Common myeloid progenitor, CD34-positive (primary cell): ENCODE results near the gene ZNF385B.

Experiments used
- CTCF ChIA-PET: fragments of 350-600 bp; sonication (Branson Sonifier 250); formaldehyde crosslinking; loops from one replicate; lab custom pipeline; 2021; ENCODE audit warnings: antibody characterized with exemption; lab: Charles Lee
- POLR2A ChIA-PET: fragments of 350-600 bp; sonication (Branson Sonifier 250); formaldehyde crosslinking; loops from one replicate; lab custom pipeline; 2021; ENCODE audit warnings: antibody characterized with exemption; lab: Charles Lee
- DNase-seq, 3 donors: peaks; one replicate each; pipeline versions ENCODE4 v3.0.0 to v3.0.0-alpha.2; 2013
- H3K27ac ChIP-seq, 2 experiments: 1 replicate in 1 of 2; 2 replicates in 1 of 2; pipeline ENCODE4 v1.7.0; 2013; ENCODE audit warnings: inconsistent platforms in 2 of 2, low read length in 2 of 2, mild to moderate bottlenecking in 2 of 2, low read depth in 1 of 2, moderate library complexity in 1 of 2; ENCODE audit not compliant: severe bottlenecking in 2 of 2, insufficient read depth in 1 of 2, poor library complexity in 1 of 2
- H3K27me3 ChIP-seq, 5 experiments: replicated peaks in 2 of 5; 1 replicate in 3 of 5; 2 replicates in 2 of 5; pipeline versions ENCODE4 v1.6.1 to v1.7.0; 2013; ENCODE audit warnings: low read length in 4 of 5, mild to moderate bottlenecking in 2 of 5, moderate library complexity in 2 of 5, inconsistent platforms in 1 of 5; ENCODE audit not compliant: insufficient read depth in 5 of 5, control insufficient read depth in 4 of 5
- H3K36me3 ChIP-seq, 4 experiments: 1 replicate in 2 of 4; 2 replicates in 2 of 4; pipeline versions ENCODE4 v1.6.1 to v1.7.0; 2013; ENCODE audit warnings: low read length in 3 of 4, control low read depth in 1 of 4, mild to moderate bottlenecking in 1 of 4; ENCODE audit not compliant: control insufficient read depth in 4 of 4, insufficient read depth in 4 of 4
- H3K4me1 ChIP-seq, 4 experiments: 1 replicate in 3 of 4; 2 replicates in 1 of 4; pipeline versions ENCODE4 v1.6.1 to v1.7.1; 2013; ENCODE audit warnings: low read length in 3 of 4, mild to moderate bottlenecking in 3 of 4, control low read depth in 1 of 4, inconsistent platforms in 1 of 4, moderate library complexity in 1 of 4; ENCODE audit not compliant: control insufficient read depth in 4 of 4, insufficient read depth in 4 of 4; ENCODE audit errors: control extremely low read depth in 1 of 4
- H3K4me3 ChIP-seq, 7 experiments: 1 replicate in 4 of 7; 2 replicates in 3 of 7; pipeline versions ENCODE4 v1.5.1 to v1.7.0; 2013; ENCODE audit warnings: mild to moderate bottlenecking in 7 of 7, low read length in 6 of 7, moderate library complexity in 6 of 7, inconsistent platforms in 2 of 7, low read depth in 2 of 7, control low read depth in 1 of 7; ENCODE audit not compliant: insufficient read depth in 4 of 7, control insufficient read depth in 1 of 7; ENCODE audit errors: extremely low read depth in 1 of 7
- H3K9me3 ChIP-seq, 5 experiments: 1 replicate in 4 of 5; 2 replicates in 1 of 5; pipeline versions ENCODE4 v1.6.1 to v1.7.1; 2013; ENCODE audit warnings: low read length in 4 of 5, mild to moderate bottlenecking in 2 of 5, inconsistent platforms in 1 of 5, low read depth in 1 of 5, moderate library complexity in 1 of 5; ENCODE audit not compliant: control insufficient read depth in 4 of 5, insufficient read depth in 2 of 5; ENCODE audit errors: control extremely low read depth in 1 of 5
- WGBS: methylation state at CpG from one replicate; pipeline ENCODE4 v1.1.5; 2013; ENCODE audit not compliant: insufficient coverage; 5-methylcytosine and 5-hydroxymethylcytosine counted together

ZNF385B gene

GRCh38 chr2:179818546-179818945 is 42.9 kb downstream of the ZNF385B start:
- no peak for DNase-seq
- no peaks in the 10 kb centered on the region for H3K9me3 ChIP-seq
- no peaks in the 10 kb centered on the region for H3K4me1 ChIP-seq
- WGBS = 97% methylated on average over 7 of the region's 8 CpGs
- no peak overlapping the region for H3K27ac ChIP-seq
- H3K36me3 ChIP-seq = no peaks in the 10 kb centered on the region
- no peaks in the 10 kb centered on the region for H3K27me3 ChIP-seq
- POLR2A ChIA-PET = no interaction called here
- H3K4me3 ChIP-seq = no peak overlapping the region
- CTCF ChIA-PET = no interaction called here

DNA sequence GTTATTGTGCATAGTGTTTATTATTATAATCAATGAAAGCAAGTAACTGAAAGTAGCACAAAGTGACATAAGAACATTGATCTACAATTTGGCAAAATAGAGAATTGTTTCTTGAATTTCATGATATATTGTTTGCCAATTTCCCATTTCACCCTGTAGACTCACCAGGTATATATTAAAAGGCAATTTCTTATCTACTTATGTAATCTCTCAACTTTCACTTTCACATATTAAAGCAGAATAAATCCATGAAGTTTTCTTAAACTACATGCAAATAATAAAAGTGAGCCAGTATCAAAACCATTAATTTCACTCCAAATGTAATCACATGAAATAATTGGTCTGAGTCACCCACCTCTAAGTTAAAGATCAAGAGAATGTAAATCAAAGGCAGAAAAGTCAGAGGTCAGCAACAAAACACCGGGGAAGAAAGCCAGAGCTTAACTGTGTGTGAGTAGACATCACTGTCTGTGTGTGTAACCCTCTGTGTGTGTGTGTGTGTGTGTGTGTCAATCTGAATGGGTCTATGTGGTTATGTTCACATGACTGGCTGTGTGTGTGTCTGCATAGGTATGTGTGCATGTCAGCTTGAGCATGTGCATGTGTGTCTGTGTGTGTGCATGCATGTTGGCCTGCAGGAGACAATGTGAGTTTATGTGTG is 44.1 kb downstream of the ZNF385B start:
- 86% methylated on average over 1 of the region's 1 CpG for WGBS
- H3K27ac ChIP-seq = no peak overlapping the region

GRCh38 chr2:179814050-179814449 is 47.4 kb downstream of the ZNF385B start:
- 100% methylated on average over 2 of the region's 5 CpGs for WGBS
- H3K4me3 ChIP-seq = no peak overlapping the region
- H3K27me3 ChIP-seq = no peaks in the 10 kb centered on the region
- DNase-seq = no peak
- POLR2A ChIA-PET = interaction anchor here (0.6 kb wide), 1 partner anchor 91 kb away, joined by 4 read pairs; no protein-coding TSS in a partner anchor
- peaks cover 0 to 2% (median 0%) of the 10 kb centered on the region in 5 experiments for H3K9me3 ChIP-seq
- H3K27ac ChIP-seq = no peak overlapping the region
- no peaks in the 10 kb centered on the region for H3K36me3 ChIP-seq
- CTCF ChIA-PET = no interaction called here
- no peaks in the 10 kb centered on the region for H3K4me1 ChIP-seq

More for the DNA sequence above, 44.1 kb downstream of the ZNF385B start:
- H3K9me3 ChIP-seq = no peaks in the 10 kb centered on the region
- POLR2A ChIA-PET = no interaction called here
- CTCF ChIA-PET = no interaction called here
- H3K36me3 ChIP-seq = no peaks in the 10 kb centered on the region
- no peaks in the 10 kb centered on the region for H3K27me3 ChIP-seq
- no peak overlapping the region for H3K4me3 ChIP-seq
- no peak for DNase-seq
- no peaks in the 10 kb centered on the region for H3K4me1 ChIP-seq

DNA sequence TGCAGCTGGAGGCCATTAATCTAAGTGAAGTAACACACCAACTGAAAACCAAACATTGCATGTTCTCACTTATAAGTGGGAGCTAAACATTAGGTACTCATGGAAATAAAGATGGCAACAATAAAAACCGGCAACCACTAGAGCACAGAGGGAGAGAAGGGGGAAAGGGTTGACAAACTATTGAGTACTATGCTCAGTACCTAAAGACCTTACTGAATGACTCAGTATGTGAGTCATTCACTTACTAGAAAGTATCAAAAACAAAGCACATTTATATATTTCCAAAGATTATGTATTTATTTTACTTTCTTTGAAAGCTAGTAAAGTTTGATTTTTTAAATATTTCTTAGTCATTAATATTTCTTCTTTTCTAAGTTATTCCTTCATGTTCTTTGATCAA is 48.9 kb downstream of the ZNF385B start:
- WGBS = 100% methylated on average over 1 of the region's 1 CpG

DNA sequence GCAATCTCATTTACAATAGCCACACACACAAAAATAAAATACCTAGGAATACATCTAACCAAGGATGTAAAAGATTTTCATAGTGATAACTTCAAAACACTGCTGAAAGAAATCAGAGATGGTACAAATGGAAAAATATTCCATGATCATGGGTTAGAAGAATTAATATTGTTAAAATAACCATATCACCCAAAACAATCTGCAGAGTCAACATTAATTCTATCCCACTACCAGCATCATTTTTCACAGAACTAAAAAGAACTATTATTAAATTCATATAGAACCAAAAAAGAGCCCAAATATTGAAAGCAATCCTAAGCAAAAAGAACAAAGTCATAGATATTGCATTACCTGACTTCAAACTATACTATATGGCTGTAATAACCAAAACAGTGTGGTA is 50.4 kb downstream of the ZNF385B start:
- no peaks in the 10 kb centered on the region for H3K4me1 ChIP-seq
- H3K9me3 ChIP-seq = peaks cover 0 to 2% (median 0%) of the 10 kb centered on the region in 5 experiments
- POLR2A ChIA-PET = no interaction called here
- H3K36me3 ChIP-seq = no peaks in the 10 kb centered on the region
- H3K4me3 ChIP-seq = no peak overlapping the region
- no peak overlapping the region for H3K27ac ChIP-seq
- CTCF ChIA-PET = no interaction called here
- no peak for DNase-seq
- H3K27me3 ChIP-seq = no peaks in the 10 kb centered on the region

More for the DNA sequence above, 48.9 kb downstream of the ZNF385B start:
- POLR2A ChIA-PET = no interaction called here
- DNase-seq = no peak
- CTCF ChIA-PET = no interaction called here
- no peaks in the 10 kb centered on the region for H3K36me3 ChIP-seq
- H3K27ac ChIP-seq = no peak overlapping the region
- no peak overlapping the region for H3K4me3 ChIP-seq
- peaks cover 0 to 2% (median 0%) of the 10 kb centered on the region in 5 experiments for H3K9me3 ChIP-seq
- H3K4me1 ChIP-seq = no peaks in the 10 kb centered on the region
- H3K27me3 ChIP-seq = no peaks in the 10 kb centered on the region

- Histone ChIP-seq H3K4me1 (no peaks in the 10 kb centered on the region), H3K9me3 (peaks cover 0 to 2% (median 0%) of the 10 kb centered on the region in 5 experiments), H3K27me3 (no peaks in the 10 kb centered on the region), H3K27ac (no peak overlapping the region), H3K36me3 (no peaks in the 10 kb centered on the region), H3K4me3 (no peak overlapping the region)
- no peak for DNase-seq
- CTCF ChIA-PET = no interaction called here
- no CpG with 5 or more reads among the region's 4 CpGs for WGBS
- POLR2A ChIA-PET = no interaction called here
Observed at GRCh38 chr2:179809606-179810005, 51.8 kb downstream of the ZNF385B start.

GRCh38 chr2:179805001-179805400 is 56.4 kb downstream of the ZNF385B start:
- H3K4me1 ChIP-seq = no peaks in the 10 kb centered on the region
- H3K27me3 ChIP-seq = peaks cover 0 to 4% (median 0%) of the 10 kb centered on the region in 5 experiments
- CTCF ChIA-PET = no interaction called here
- no peaks in the 10 kb centered on the region for H3K9me3 ChIP-seq
- no peak for DNase-seq
- H3K36me3 ChIP-seq = no peaks in the 10 kb centered on the region
- 86% methylated on average over 2 of the region's 3 CpGs for WGBS
- no peak overlapping the region for H3K4me3 ChIP-seq
- no peak overlapping the region for H3K27ac ChIP-seq
- POLR2A ChIA-PET = no interaction called here
